ELR (cell line): ENCODE results near the gene MPP4.
"Not testable (repeated sequence)": the region's sequence is repeated elsewhere in the genome, so short reads cannot be mapped to it uniquely, and the experiment has no call there.

ENCODE experiments used
- DNase-seq: peaks from one replicate; pipeline ENCODE4 v3.0.0-alpha.2; 2015; ENCODE audit warnings: low read depth

The MPP4 gene

DNA sequence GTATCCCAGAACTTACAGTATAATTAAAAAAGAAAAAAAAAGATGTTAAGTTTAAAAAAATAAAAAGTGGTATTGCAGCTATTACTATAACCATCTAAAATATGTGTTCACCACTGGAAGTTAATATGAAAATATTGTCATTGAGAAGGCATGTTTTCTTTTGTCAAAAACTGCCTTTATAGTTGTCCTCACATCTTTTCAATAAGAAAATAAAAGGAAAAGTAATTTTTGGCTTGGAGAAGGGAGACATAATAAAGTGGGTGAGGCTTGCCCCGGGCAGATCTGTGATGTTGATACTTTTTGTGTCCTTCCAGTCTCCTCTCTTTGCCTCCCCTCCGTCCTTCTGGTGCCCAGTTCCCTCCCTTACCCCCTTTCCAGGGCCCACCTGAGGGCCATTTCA is 24.9 kb downstream of the MPP4 start:
- no peak for DNase-seq

DNA sequence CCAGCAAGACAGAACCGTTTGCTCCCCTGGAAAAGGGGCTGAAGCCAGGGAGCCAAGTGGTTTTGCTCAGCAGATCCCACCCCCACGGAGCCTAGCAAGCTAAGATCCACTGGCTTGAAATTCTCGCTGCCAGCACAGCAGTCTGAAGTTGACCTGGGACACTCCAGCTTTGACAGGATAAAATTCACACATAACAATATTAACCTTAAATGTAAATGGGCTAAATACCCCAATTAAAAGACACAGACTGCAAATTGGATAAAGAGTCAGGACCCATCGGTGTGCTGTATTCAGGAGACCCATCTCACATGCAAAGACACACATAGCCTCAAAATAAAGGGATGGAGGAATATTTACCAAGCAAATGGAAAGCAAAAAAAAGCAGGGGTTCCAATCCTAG is 27.2 kb downstream of the MPP4 start:
- DNase-seq, result not testable (repeated sequence)

DNA sequence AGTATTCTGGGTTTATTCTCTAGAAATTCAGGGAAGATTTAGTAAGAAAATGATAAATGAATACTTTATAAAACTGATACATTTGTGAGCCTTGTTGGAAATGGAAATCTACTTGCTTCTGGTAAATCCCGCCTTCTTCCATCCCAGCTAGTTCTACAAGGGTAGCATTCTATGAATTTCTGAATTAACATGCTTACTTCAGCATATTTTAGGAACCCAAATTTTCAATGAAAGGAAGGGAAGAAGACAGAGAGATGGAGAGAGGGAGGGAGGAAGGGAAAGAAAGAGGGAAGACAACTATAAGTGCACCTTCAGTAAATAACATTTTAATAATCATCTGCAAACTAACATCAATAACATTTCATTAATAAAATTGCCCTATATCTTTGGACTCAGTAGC is 28.6 kb downstream of the MPP4 start:
- no peak for DNase-seq

DNA sequence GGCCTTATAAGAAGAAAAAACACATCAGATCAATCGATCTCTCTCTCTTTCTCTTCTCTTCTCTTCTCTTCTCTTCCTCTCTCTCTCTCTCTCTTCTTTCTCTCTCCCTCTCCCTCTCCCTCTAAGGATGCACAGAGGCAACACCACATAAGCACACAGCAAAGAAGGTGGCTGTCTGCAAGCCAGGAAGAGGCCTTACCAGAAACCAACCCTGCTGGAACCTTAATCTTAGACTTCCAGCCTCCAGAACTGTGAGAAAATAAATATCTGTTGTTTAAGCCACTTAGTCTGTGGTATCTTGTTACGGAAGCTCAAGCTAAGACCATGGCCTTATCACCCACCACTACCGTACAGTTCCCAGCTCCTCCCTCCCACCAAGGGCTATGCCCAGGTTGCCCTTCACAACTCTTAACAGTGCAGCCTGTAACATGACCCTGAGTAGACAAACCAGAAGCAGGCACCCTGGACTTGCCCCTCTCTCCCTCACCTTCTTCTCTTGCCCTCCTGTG is 30.0 kb downstream of the MPP4 start:
- no peak for DNase-seq

DNA sequence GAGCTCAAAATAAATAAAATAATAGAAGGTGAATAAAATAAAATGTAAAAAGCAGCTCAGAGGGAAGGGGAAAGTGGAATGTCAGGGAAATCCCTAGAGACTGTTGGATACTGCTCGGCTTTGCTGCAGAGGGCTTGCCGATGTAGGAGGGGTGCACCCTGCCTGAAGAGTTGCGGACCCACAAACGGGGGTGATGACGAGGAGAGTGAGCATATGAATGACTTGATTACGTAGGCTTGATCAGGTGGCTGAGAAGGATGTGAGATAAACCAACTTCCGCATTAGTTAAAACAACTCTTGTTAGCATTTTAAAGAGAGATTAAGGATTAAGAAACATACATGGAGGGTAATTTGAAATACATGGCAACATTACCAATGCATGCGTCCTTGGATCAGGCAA is 34.1 kb downstream of the MPP4 start:
- DNase-seq, result no peak

DNA sequence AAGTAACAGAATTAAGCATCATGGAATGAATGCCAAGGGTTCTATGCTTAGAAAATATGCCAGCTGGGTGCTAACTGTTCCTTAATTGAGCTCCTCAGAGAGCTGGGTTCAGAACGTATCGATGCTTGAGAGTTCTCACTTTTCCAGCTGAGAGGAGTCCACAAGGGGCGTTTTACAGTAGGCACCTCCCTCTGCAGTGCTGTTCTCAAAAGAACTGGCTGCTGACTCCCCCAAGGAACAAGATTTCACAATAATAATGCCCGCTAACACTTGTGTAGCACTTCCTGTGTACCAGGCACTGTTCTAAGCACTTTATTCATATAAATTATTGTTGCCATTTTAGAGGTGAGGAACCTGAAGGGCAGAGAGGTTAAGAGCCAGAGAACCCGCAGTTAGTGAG is 37.1 kb downstream of the MPP4 start:
- DNase-seq, result no peak

DNA sequence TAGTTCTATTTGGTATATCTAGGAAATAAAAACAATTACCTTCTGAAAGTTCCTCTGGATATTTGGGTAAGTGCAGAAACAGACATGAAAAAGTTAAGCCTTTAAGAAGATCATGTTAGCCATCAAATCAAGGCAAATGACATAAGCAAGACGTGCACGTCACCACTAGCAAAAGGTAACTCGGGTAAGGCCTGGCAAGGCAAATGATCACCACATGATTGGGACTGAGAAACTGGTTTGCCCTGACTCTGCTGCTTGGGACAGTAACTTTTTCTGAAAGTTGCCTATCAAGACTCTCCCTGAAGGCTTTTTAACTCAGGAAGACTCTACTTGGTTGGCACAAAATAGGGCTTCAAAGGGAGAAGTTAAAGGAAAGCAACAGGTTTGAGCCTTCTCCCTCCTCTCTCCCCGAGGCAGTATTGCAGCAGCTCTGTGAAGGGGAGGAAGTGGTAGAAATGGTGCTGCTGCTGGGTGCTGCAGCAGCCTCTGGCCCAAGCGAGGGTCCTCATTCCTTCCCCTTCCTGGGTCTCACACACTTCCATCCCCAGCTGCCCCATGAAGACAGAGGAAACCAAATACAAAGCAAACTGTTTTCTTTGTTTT is 38.0 kb downstream of the MPP4 start:
- DNase-seq, result no peak

DNA sequence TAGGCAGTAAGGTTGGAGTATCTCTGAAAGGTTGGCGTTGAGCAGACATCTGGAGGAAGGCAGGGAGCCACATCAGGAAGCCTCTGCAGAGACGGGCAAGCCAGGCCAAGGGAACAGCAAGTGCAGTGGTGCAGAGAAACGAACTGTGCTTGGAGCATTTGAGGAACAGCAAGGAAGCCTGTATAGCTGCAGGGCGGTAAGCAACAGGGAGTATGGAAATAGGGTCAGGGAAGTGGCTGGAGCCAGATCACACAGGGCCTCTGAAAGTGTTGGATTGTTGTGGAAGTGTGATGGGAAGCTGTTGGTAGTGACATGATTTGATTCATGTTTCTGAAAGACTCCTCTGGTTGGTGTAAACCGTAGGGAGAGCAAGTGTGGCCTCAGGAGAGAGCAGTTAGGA is 41.7 kb downstream of the MPP4 start:
- no peak for DNase-seq

DNA sequence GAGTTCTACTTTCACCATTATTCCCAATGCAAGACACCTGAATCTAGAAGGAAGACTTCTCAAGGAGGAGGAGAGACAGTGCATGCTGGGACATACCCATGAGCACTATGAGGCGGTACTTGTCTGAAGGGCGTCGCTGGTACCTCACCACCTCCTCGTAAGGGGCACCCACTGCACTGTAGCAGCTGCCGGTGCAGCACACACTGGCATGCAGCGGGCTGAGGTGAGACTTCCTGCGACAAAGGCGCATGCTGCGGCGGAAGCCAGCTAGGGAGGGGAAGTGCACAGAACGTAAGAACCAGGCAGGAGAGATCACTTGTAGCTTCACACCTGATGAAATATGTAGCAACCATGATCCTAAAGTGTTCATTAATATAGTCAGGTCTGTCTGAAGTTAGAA is 42.3 kb downstream of the MPP4 start:
- no peak for DNase-seq

DNA sequence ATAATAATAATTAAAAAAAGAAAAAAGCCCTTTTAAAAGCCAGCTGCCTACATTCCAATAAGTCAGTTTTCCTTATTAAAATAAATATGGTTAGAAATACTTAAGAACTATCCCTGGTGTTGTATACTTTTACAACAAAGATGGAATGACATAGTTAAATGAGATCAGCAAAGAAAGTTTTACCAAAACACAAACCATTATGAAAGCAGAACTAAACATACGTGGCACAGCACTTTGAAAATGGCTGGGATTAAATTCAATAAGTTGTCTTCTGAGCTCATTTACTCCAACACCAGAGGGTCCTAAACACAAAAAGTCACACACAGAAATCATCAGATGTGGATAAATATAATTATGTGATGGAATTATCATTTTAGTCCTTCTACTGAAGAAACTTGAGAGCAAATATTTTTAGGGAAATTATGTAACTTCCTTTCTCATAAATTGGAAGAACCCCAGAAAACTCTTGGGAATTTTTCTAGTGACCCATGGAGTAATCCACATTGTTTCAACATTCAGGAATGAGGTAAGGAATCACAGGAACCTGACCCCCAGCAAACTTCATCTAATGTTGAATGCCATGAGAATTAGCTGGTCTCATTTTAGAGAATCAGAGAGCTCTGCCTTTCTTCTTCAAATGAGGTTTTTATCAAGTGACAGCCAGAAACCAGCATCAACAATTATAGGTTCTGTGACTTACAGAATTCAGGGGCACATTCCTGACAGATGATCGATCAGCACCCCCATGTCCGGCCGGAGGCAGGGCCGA is 43.6 kb downstream of the MPP4 start:
- peak; percentile 71 for DNase-seq

DNA sequence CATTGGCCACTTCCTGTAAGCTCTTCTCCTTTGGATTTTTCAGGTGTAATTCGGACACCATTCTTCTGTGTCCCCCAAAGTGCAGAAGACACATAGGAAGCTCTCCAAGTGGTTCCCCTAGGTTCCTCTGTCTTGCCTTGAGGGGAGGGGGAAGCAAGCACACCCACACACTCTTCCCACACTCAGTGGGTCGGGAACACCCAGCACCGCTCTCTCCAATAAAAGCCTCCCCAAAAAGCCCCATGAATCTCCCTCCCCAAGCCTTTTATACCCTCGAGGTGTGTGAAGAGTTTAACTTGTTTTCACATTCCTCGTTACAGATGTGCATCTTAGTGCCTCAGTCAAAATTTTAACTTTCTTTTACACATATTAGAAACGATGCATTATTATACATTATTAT is 45.2 kb downstream of the MPP4 start:
- DNase-seq, result no peak

DNA sequence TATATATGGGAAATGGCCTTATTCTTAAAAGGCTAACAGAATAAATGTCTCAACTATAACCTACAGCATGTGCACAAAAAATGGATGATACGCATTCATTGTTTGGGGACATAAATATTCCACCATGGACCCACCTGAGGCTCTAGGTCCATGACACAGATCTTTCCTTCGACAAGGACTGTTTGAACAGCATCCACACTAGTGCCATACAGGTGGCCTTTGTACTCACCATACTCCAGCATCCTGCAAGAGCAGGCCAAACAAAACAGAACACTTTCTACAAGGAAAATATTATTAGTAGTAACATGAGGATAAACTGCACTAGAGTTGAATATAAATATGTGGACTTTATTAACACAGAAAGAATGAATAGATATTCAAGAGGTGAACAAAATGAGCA is 49.0 kb downstream of the MPP4 start:
- no peak for DNase-seq

DNA sequence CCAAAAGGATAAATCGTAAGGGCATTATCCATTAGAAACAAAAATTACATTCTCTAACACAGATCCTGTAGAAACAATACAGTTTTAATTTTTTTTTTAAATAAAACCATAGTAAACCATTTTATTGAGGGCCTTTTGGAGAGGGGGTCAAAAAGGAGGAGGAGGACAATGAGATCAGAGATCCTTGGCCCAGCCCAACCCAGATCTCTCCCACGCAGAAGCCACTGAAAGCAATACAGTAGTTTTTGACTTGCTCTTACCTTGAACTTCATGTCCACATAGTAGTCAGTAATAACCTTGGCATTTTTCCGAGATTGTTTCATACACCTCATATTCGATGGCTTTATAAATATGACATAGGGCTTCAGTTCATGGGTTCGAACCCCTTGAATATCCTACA is 51.0 kb downstream of the MPP4 start:
- no peak for DNase-seq

DNA sequence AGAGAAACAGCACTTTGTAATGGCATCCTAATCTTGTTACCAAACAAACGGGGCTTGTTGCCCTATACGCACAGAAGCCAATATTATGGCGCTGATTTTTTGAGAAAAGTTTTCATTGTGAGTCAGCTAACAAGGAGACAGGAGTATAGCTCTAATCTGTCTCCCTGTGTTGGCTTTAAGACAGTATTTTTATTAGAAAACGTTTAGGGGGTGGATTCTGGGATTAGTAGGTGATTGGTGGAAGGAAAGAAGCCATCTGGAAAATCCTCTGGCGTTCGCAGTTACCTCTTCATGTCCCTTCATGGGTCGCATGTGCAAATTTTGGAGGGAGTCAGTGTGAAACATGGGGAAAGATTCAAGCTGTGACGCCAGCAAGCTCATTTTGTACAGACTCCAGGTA is 54.4 kb downstream of the MPP4 start:
- DNase-seq, result peak; percentile 36

DNA sequence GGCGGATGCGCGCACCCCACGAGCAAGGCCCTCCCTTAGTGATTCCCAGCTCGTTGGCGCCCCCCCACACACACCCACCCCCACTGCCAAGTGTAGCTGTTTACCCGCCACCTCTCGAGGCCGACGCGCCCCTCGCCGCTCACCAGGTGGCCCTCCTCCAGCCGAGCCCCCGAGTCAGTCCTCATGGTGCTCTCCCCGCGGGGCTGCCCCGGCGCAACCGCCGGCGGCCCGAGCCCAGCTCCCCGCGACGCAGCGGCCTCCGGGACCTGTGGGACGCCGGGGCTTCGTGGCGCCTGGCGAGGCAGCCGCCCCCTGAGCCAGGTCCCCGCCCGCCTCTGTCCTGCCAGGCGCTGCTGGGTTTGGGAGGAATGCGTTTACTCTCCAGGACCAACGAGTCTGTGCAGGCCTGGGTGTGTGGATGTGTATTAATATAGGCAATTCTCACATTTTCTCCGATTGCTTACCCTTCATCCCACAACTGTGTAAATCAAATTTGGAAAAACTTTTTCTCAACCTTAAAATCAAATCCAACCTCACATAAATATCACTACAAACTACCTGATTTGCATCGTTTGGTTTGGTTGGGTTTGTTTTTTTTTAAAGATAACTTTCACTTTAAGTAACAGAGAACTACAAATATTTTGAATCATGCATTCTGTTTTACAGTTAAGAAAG is 55.1 kb downstream of the MPP4 start, which contains the start of gene TMEM237:
Gene TMEM237, minus strand, starts transcription at position 288 of the 675 bp plus-strand sequence. Its CDS starts 103 bp downstream, at position 185.
- DNase-seq, result peak; percentile 61

DNA sequence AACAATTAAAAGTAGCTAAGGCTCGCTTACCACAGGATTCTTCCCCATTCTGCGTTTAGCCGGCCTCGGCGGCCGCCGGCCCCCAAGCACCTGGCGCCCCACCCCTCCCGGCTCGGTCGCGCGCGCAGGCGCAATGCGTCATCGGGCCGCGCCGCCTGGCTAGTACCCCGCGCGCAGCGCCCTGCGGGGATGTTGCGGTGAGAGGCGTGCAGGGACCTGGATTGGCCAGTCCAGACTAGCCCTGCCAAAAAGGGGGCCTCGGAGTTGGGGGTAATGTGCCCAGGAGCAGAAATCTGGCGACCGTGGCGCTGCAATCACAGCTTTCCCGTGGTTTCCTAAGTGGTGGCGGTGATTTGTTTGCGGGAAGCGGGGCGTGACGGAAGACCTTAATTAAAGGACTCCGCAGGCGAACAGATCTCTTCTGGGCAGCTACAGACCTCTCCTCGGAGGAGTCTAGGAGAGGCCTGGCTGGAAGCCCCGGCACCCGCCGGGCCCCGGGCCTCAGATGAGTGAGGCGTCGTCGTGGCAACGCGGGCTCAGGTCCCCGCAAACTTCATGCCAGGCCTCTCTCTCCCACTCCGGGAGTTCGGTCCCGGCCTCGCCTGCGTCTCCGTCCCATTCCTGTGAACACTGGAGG is 55.7 kb downstream of the MPP4 start:
- DNase-seq, result peak; percentile 86

DNA sequence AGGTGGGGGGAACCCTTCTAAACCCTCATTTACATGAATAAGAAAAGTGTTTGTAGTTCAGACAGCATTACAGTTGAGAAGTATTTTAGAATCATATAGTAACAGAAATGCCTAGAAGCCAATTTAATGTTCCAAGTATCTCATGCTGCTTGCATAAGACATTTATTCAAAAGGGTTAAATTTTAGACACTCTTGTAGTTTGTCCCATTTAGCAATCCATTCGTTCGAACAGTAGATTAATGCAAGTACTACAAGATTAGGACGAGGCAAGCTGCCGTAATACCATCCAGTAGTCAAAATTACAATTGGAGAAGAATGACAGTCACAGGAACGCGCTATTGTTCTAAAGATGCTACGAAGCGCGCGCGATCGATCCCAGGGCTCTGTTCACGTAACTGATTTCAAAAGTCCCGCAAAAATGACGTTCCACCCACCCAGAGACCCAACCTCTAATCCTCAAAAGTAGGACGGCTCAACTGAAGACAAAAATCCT is 56.3 kb downstream of the MPP4 start:
- DNase-seq, result no peak

DNA sequence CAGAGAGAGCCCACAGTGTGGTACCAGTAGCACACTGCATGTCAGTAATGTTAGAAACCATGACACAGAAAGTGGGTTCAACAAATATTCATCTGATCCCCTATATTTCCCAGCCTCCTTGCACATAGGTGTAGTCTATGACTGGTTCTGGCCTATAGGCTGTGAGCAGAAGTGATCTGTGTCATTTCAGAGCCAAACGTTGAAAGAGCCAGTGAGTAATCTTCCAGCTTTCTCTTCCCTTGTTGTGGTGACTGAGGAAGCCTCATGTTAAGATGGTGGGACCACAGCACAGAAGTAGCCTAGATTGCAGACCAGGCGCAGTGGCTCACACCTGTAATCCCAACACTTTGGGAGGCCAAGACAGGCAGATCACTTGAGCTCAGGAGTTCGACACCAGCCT is 59.2 kb downstream of the MPP4 start:
- peak; percentile 44 for DNase-seq

DNA sequence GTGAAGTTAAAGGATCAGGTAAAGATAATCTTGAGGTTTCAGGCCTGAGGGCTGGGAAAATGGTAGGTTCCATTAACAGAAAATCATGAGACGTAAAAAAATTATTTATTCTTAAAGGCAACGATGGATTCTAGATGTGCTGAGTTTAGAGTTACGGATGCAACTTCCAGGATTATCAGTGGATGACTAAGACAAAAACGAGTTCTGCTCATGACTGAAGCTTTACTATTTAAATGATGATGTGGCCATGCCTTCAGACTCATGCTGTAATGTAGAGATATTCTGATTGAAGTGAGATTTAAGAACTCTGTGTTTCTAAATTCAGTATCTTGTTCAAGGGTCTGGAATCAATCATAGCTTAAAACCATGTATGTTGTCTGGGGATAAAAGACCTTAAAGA is 60.1 kb downstream of the MPP4 start:
- DNase-seq, result peak; percentile 66

DNA sequence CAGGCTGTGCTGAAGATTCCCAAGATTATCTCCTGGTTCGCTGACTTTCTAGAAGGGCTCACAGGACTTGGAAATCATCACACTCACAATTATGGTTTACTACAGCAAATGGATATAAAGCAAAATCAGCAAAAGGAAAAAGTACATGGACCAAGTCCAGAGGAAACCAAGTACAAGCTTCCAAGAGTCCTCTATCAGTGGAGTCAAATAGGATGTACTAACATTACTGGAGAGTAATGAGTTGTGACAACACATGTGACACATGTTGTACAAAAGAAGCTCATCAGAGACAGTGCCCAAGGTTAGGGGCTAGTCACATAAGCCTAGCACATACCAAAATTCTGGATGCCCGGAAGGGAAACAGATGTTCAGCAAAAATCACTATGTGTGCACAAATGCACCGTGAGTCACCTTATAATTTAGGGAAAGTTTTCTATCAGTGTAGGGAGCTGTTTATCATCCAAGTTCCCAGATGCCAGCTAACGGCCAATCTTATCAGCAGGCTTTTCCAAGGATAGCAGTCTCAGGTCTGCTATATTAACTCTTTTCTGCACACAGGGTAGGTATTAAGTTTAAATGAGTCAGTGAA is 64.7 kb downstream of the MPP4 start:
- DNase-seq, result no peak

DNA sequence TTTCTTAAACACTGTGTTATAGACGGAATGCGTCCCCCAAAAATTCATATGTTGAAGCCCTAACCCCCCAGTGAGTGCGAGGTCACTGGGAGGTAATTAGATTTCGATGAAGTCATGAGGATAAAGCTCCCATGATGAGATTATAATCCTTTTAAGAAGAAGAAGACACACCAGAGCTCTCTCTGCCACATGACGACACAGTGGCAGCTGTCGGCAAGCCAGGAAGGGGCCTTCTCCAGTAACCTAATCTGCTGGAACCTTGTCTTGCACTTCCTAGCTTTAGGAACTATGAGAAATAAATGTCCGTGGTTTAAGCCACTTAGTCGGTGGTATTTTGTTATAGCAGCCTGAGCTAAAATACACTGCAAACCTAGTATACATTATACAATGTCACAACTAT is 67.4 kb downstream of the MPP4 start:
- DNase-seq, result no peak

DNA sequence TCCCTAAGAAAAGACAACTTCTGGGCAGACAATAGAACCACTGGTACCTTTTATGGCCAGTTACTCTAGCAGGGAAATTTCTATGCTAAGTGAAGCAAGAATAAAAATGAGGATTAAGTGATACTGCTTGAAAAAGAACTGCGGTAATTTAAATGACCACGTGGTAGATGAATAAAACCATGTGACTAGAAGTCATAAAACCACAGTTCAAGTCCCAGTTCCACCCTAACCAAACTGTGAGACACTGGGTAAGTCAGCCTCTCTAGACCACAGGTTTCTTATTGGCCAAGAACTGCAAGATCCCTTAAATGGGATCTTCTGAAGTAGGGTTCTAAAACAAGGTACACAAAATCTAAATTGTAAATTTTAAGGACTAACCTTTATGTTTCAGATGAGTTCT is 67.9 kb downstream of the MPP4 start:
- DNase-seq, result no peak
